GM18909 (cell line): ENCODE results near the gene RSAD1.

Source experiments
- ATAC-seq: cut with Tn5 transposase; IDR thresholded peaks from one replicate; pipeline ENCODE4 v1.9.1; 2021; ENCODE audit warnings: mild to moderate bottlenecking; ENCODE audit not compliant: unreplicated experiment, poor library complexity

RSAD1 gene

DNA sequence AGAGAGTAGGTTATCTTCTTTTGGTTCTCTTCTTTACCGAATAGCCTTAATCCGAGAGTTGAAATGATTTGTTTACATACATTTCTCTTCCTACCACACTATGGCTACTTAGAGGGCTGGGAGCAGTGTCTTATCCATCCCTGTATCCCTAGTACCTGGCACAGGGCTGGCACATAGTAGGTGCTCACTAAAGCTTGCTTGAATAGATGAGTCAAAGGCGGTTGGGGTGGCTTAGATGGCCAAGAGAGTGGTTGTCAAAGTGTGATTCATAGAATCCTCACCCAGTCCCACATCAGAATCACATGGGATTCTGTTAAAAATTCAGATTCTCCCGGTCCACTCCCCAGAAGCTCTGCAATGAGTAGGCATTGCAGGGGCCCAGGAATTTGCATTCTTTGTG is 21.0 kb upstream of the RSAD1 start:
- ATAC-seq, result no peak

- ATAC-seq, result no peak
Measured at GRCh38 chr17:50458270-50458669, 20.4 kb upstream of the RSAD1 start.

DNA sequence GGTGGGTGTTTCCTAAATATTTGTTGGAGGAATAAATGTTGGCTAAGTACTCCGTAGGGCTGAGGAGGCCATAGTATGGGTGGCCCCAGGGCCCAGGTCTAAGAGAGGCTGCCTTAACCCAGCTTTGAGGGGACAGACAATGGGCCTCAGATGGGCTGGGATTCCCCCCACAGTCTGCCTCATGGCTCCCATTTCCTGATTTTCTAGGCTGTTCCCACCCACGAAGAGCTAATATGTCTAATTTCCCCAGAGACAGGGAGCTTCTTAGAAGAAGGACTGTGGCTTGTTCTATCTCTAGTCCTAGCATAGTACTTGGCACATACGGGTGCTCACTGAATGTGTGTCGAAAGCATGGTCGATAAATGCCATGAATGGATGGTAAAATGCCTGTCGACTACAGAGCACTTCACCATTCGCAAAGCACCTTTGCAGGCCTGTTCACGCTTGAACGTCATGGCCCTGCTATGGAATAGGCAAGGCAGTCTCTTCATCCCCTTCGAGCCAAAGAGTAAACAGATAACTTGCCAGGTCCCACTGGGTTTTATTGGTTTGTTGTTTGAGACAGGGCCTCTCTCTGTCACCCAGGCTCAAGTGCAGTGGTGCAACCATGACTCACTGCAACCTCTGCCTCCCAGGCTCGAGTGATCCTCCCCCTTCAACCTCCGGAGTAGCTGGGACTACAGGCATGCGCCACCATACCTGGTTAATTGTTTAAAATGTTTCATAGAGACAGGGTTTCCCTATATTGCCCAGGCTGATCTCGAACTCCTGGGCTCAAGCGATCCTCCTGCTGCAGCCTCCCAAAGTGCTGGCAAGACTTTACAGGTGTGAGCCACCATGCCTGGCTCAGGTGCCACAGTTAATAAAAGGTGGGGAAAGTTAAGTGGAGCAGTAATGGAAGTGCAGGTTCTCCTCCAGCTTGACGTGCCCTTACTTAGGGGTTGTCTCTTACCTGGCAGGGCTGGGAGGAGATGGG is 19.7 kb upstream of the RSAD1 start:
- ATAC-seq, result no peak

DNA sequence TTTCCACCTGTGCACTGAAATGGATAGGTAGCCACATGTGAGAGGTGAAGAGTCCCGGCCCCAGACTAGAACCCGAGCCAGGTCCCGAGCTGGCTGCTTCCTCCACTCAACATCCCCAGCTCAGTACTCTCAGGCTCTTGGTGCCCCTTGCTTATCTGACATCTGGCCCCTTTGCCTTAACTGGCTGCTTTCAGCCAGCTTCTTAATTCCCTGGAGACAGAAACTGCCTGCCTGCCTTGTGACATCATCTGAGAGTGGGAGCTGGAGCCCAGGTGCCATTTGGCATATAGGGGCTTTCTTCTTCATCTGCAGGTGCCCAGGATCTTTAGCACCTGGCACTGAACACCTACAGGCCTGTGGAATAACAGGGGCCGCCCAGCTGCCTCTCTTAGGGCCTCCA is 18.9 kb upstream of the RSAD1 start:
- no peak for ATAC-seq

DNA sequence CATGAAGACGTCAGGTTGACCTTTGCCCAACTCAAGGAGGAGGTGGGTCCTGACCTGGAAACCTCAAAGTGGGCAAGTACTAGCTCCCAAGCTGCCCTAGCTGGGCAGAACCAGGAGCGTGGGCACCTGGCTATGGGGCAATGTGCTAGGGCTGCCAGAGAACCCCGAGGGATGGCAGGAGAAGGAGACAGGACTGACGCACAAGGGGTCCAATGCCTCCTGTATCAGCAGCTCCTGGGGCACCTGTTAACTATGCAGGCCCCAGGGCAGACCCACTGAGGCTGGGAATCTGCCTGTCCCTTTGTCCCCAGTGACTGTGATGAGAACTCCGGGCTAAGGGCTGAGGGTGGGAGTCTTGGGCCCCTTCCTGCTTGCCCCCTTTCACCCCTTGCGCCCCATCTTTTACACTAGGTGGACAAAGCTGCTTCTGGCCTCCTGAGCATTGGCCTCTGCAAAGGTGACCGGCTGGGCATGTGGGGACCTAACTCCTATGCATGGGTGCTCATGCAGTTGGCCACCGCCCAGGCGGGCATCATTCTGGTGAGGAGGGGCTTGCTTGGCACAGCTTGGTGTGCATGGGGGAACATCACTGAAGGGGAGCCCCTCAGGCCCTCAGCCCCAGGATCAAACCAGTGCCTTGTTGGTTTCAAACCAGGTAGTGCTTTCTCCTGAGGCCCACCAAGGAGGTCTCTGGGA is 17.7 kb upstream of the RSAD1 start:
- no peak for ATAC-seq

DNA sequence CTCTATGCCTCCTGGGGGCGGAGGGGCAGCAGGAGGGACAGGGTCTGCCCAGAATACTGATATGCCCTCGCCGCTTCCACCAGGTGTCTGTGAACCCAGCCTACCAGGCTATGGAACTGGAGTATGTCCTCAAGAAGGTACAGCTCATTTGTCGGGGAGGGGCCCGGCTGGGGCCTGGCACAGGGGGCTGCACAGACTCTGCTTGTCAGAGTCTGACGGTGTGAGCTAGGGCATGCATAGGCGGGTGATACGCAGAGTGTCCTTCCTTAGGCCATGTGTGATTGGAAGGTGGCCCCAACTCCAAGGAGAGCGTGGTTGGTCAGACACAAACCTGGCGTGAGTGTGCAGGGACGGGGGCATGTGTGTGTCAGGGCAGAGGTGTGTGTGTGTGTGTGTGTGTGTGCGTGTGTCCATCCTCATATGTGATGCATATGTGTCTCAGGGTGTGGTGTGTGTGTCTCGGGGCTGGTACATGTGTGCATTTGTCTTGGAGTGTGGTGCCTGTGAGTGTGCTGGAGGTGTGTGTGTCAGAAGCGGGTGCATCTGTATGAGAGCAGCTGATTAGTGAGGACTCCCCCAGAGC is 17.0 kb upstream of the RSAD1 start:
- ATAC-seq, result no peak

- no peak for ATAC-seq
Measured at GRCh38 chr17:50462446-50462845, 16.2 kb upstream of the RSAD1 start.

- ATAC-seq, result no peak
Measured at GRCh38 chr17:50464121-50464520, 14.5 kb upstream of the RSAD1 start.

GRCh38 chr17:50464736-50465135 is 13.9 kb upstream of the RSAD1 start:
- no peak for ATAC-seq

- no peak for ATAC-seq
Measured at GRCh38 chr17:50465171-50465570, 13.5 kb upstream of the RSAD1 start.

DNA sequence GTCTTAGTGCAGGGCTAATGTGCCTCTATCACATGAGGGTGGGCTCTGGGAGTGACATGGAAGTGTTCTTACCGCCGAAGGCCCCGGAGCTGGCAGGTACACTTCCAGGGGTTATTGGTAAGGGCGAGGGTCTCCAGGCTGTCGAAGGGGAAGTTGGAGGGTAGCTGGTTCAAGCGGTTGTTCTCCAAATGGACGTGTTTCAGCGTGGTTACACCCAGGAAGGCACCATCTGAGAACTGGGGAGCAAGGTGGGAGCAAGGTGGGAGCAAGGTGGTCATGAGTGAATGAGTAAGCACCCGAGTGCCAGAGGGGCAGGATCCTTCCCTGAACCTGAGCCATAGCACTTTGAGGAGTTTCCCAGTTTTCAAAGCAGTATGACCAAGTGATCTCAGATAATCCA is 13.0 kb upstream of the RSAD1 start:
- ATAC-seq, result no peak

DNA sequence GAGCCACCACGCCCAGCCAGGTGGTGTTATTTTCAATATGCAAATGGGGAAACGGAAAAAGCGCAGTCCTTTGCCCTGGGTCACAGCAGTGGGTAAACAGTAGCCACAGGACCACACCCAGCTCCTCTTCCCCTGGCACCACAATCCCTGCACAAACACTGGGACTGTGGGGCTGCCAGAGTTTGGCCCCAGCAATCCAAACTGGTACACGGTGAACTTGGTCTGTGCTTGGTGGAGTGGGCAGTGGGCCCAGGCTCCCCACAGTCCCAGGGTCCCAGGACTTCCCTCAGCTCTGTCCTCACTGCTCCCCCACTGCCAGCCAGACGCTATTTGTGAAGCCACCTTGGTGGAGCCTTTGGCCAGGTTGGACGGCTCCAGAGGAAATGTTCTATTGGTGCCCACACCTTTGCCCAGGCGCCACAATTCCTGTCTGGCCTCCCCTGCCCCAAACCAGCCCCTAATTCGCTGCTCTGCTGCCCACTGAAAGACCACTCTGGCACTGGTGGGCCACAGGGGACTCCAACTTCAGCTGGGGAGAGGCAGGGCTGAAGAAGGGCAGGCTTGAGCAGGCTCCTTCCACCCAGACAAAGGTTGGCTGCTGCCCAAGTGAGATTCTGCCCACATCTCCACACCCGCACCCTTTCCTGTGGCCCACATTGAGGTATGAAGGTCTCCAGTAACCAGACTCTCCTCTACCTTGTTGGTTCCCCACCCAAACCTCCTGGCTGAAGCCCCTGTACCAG is 12.1 kb upstream of the RSAD1 start:
- no peak for ATAC-seq

GRCh38 chr17:50467114-50467854 is 11.4 kb upstream of the RSAD1 start:
- no peak for ATAC-seq

- ATAC-seq, result no peak
Measured at GRCh38 chr17:50467855-50468303, 10.8 kb upstream of the RSAD1 start.

DNA sequence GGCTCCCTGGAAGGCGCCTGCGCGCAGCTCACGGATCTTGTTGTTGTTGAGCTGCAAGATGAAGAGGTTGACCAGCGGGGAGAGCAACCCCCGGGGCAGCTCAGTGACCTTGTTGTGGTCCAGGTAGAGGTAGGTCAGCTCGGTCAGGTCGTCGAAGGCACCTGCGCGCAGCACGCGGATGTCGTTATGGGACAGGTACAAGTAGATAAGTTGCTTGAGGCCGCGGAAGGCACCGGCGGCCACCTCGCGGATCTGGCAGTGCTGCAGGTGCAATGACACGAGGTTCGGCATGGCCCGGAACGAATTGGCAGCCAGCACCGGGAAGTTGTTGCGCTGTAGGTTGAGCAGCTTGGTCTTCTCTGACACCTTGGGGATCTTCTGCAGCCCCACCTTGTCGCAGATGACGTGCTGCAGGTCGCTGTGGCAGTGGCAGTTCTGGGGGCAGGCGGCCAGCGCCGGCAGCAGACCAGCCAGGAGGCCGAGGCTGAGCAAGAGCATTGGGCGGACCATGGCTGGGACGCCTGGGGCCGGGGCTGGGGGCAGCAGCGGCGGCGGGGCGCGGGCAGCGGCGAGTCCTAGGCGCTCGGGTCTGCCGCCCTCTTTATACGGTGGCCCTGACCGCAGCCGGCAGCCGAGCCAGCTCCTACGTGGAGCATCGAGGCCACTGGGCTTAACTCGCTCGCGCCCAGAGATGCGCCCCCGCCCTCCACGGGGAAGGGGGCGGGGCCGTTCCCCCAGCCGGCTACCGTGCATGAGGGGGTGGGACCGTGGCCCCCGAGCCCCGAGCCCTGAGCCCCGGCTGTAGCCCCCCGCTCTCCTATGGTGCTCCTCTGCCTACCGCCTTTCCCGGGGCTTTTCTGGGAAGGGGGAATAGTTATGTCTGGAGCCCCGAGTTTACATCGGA is 10.1 kb upstream of the RSAD1 start, which contains the start of gene CHAD:
Gene CHAD (minus strand): TSS at position 577 of the 904 bp plus-strand sequence. CDS start 67 bp downstream, at position 510.
- ATAC-seq, result no peak

DNA sequence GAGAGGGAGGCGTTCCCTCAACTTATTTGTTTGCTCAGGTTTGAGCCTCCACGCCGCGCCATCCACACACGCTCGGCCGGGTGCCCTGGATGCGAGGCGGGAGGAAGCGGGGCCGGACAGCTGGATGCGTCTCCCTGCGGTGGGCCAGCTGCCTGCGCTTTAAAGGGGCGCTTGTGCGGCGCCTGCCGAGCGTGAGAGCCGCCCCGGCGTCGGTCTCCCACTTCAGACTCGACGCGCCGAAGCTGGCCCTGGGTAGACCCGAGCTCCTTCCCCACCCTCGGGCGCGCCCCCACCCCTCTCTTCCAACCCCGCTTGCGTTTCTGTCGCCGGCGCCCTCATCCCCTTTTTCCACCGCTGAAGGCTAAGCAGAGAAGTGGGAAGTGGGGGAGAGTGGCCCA is 9.5 kb upstream of the RSAD1 start:
- ATAC-seq, result no peak

DNA sequence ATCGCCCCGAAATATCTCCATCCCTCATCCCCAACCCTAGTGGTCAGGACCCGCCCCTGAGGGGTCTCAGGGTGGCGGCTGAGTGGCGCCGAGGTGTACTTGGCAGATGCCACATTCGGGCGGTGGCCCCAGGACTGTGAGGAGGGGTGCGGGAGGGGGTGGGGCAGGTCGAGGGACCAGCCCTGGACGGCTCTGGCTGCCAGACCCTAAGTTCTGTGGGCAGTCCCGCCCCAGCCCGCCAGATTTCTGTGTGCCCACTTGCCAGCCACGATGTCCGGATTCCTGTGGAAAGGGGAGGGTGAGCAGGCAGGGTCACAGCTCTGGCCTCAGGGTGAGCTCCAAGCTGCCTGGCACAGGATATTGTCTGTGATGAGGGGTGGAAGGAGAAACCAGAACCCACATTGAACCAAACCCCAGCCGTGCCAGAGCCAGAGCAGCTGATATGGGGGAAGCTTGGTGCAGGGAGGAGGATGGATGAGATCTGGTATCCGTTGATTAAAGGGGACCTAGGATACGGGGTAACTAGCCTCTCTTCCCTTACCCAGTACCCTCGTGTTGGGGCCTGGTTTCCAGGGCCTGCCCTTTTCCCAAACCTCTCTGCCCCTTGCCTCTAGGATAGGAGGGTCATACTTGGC is 8.9 kb upstream of the RSAD1 start:
- ATAC-seq, result no peak

DNA sequence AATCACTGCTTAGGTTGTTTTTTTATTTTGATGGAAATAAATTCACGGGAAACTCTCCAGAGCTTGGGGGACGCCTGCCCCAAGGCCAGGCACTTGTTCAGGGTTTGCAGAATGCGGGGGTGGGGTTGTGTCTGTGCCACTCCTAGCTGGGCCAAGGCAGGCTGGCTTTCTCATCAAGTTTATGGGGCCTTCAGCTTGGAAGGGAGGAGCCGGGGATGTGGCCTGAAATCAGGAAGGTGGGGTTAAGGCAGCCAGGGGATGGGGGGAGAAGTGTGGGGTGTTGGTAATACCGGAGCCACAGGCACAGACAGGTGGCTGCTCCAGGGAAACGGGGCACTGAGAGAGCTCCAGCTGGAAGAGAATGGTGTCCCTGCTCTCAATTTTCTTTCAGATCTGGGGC is 8.2 kb upstream of the RSAD1 start:
- no peak for ATAC-seq
